ENCODE results near the gene EMP1. TPM values are rescaled to one million over a fixed set of nuclear protein-coding genes. Genes with fewer than 3 reads are reported as not detected.

The EMP1 gene
- total and polyA plus RNA-seq, 2 of the 13 experiments (the other 11 are each of a cell fraction or from before 2014, with no cell fraction given) = 0.13 to 0.61 TPM

- Histone ChIP-seq H3K9ac (ENCODE audit: insufficient read depth, low read depth, low read length) (no peak overlapping the region), H3K4me3 (replicated peaks in 1 of 3; ENCODE audit: insufficient read depth in 1 of 3, low read depth in 2 of 3, low read length in 3 of 3) (no peak overlapping the region), H3K79me2 (ENCODE audit: insufficient read depth, low read length) (no peaks in the 10 kb centered on the region), H3K4me1 (ENCODE audit: insufficient read depth, low read length) (peaks cover 24% of the 10 kb centered on the region), H3K4me2 (ENCODE audit: low read depth, low read length) (no peak overlapping the region), H3K27me3 (ENCODE audit: control insufficient read depth in 1 of 2, insufficient read depth in 2 of 2, low read length in 2 of 2) (peaks cover 2 to 6% of the 10 kb centered on the region in 2 experiments; a peak in 2 of 5 replicates), H4K20me1 (ENCODE audit: insufficient read depth, low read length) (no peaks in the 10 kb centered on the region), H2AFZ (ENCODE audit: low read length) (no peak overlapping the region), H3K9me3 (ENCODE audit: low read length) (no peaks in the 10 kb centered on the region), H3K27ac (ENCODE audit: extremely low read length, insufficient read depth, low read length) (no peak overlapping the region), H3K36me3 (replicated peaks in 1 of 2; ENCODE audit: control insufficient read depth in 1 of 2, insufficient read depth in 2 of 2, low read length in 2 of 2) (no peaks in the 10 kb centered on the region)
- POLR2A ChIA-PET = no interaction called here
- no peak for FAIRE-seq
- CTCF ChIA-PET (ENCODE audit: low intra/inter-chr PET ratio, low total read pairs) = no interaction called here
- BruUV-seq (replicated peaks) = no TSS peak
- WGBS (ENCODE audit: low lambda C conversion rate) = 35% methylated on average over 8 of the region's 8 CpGs
- intact Hi-C loops (cut with micrococcal nuclease; ENCODE audit: unreplicated experiment) (no loop called here), in situ Hi-C loops (cut with HindIII; ENCODE audit: extremely low pct_ligation_motif_present, low pct_unique_long_range_greater_than_20kb) (no loop called here)
- no peak for ATAC-seq
- TF ChIP-seq, protein P1, sequence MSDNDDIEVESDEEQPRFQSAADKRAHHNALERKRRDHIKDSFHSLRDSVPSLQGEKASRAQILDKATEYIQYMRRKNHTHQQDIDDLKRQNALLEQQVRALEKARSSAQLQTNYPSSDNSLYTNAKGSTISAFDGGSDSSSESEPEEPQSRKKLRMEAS (IDR thresholded peaks at IDR 0.05) = no peak
- TF ChIP-seq ZNF781 (CRISPR knock-in tag; IDR thresholded peaks at IDR 0.05; ENCODE audit: borderline replicate concordance, not compliant biosample characterization) = no peak
- TF ChIP-seq ZNF761 (CRISPR knock-in tag; conservative IDR thresholded peaks at IDR 0.05) = no peak
- no peak for TF ChIP-seq SOX6 (IDR thresholded peaks at IDR 0.05)
- no peak for TF ChIP-seq SOX6 (CRISPR knock-in tag; IDR thresholded peaks at IDR 0.05)
- TF ChIP-seq PRPF4 (IDR thresholded peaks at IDR 0.05; ENCODE audit: low read depth, low read length, poor library complexity, severe bottlenecking) = no peak
- no peak for TF ChIP-seq TFE3 (CRISPR knock-in tag; IDR thresholded peaks at IDR 0.05)
- TF ChIP-seq ZNF678 (CRISPR knock-in tag; IDR thresholded peaks at IDR 0.05) = no peak
- no peak for TF ChIP-seq NFKB2 (CRISPR knock-in tag; IDR thresholded peaks at IDR 0.05; ENCODE audit: borderline replicate concordance)
- TF ChIP-seq JARID2 (CRISPR knock-in tag; IDR thresholded peaks at IDR 0.05; ENCODE audit: insufficient replicate concordance) = no peak
- no peak for TF ChIP-seq ZNF337 (CRISPR knock-in tag; IDR thresholded peaks at IDR 0.05; ENCODE audit: borderline replicate concordance, low read depth)
- no peak for TF ChIP-seq ZNF563 (CRISPR knock-in tag; IDR thresholded peaks at IDR 0.05)
- DNase-seq (ENCODE audit: low spot score) = no peak
Observed at GRCh38 chr12:13192719-13193118, 3.8 kb upstream of the EMP1 start.

Data from HepG2 (cell line).